Activated effector memory CD4-positive, alpha-beta T cell treated with Interleukin-2 at 50 U/mL for 16 hours (primary cell): Measurements from ENCODE around the gene SLC28A1.

ENCODE experiments used
- DNase-seq: peaks from one replicate; pipeline ENCODE4 v3.0.0-alpha.2; 2020

The SLC28A1 gene

GRCh38 chr15:84887938-84888337, 3.5 kb downstream of the SLC28A1 start:
- no peak for DNase-seq

- DNase-seq: no peak
Observed at GRCh38 chr15:84888639-84889038, 4.2 kb downstream of the SLC28A1 start.

DNA sequence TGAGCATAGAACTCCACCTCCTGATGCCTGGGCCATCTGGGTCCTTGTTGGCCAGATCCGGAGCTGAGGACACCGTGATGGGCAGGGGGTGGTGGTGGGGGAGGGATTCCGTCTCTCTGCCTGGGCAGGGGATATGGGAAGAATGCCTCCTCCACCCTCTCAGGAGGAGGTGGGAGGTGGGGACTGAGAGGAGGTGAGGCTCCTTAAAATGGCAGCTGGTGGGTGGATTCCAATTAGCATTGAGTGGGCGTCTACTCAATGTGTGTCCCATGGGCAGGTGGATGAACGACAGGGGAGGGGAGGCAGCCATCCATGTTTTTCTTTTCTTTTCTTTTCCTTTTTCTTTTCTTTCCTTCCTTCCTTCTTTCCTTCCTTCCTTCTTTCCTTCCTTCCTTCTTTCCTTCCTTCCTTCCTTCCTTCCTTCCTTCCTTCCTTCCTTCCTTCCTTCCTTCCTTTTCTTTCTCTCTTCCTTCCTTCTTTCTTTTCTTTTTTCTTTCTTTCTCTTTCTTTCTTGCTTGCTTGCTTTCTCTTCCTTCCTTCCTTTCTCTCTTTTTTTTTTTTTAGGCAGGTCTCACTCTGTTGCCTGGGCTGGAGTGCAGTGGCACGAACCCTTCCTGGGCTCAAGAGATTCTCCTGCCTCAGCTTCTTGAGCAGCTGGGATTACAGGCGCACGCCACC, 5.0 kb downstream of the SLC28A1 start:
- no peak for DNase-seq

- no peak for DNase-seq
Observed at GRCh38 chr15:84889991-84890669, 5.7 kb downstream of the SLC28A1 start.

DNA sequence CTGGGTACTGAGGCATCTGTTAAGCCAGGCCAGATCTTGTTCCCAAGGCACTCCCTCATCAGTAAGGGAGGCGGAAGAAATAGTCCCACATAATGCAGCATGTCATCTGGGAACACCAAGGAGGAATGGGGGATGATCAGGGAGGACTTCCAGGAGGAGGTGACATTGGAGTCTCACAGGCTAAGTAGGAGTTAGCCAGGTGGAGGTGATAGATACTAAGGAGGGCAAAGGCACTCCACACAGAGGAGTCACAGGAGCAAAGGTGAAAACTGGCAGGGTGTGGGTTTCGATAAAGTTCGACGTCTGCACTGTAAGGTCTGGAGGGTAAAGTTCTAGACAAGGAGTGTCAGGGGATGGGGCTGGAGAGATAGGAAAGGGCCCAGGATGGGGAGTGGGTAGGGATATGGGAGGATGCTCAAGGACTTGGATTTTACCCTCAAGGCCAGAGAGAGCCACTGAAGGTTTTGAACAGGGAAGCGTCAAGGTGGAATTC, 6.3 kb downstream of the SLC28A1 start:
- DNase-seq: no peak

GRCh38 chr15:84891339-84891738, 6.9 kb downstream of the SLC28A1 start:
- DNase-seq: no peak

GRCh38 chr15:84892786-84893307, 8.4 kb downstream of the SLC28A1 start:
- no peak for DNase-seq

GRCh38 chr15:84893607-84894006, 9.1 kb downstream of the SLC28A1 start:
- DNase-seq: no peak

DNA sequence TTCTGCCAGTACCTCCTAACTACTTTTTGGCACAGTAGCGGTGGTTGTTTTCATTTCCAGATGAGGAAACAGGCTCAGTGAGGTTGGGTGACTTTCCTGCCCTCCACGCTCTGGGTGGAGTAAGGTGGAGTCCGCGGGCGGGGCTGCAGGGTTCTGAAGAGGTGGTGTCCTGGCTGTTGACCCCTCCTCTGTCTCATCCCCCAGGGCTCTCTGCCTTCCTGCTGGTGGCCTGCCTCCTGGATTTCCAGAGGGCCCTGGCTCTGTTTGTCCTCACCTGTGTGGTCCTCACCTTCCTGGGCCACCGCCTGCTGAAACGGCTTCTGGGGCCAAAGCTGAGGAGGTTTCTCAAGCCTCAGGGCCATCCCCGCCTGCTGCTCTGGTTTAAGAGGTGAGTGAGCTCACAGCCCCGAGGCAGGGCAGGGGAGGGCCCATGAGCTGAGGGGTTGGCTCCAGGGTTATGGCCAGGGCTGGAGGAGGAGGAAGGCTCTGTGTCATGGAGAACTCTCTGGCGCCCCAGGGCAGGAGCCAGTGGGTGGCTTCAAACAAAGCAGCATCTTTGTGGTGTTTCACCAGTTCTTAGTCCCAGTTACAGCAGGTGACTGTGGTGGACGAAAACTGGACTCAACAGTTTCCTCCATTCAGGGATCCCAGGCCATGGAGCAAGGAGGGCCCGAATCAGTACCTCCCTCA, 10.4 kb downstream of the SLC28A1 start:
- no peak for DNase-seq

GRCh38 chr15:84898761-84899160, 14.3 kb downstream of the SLC28A1 start:
- no peak for DNase-seq

- DNase-seq: no peak
Observed at GRCh38 chr15:84899750-84900149, 15.3 kb downstream of the SLC28A1 start.

DNA sequence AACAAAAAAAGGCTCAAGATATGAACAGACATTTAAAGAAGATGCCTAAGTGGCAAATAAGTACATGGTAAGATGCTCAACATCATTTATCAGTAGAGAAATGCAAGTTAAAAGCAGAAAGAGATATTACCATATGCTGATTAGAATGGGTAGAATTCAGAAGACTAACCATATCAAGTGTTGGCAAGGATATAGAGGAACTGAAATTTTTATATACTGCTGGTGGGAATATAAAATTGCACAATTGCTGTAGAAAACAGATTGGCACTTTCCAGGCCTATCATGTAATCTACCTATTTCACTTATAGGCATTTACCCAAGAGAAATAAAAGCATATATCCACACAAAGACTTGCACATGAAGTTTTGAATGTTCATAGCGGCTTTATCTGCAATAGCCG, 17.1 kb downstream of the SLC28A1 start:
- DNase-seq: no peak

GRCh38 chr15:84903751-84904150, 19.3 kb downstream of the SLC28A1 start:
- no peak for DNase-seq

DNA sequence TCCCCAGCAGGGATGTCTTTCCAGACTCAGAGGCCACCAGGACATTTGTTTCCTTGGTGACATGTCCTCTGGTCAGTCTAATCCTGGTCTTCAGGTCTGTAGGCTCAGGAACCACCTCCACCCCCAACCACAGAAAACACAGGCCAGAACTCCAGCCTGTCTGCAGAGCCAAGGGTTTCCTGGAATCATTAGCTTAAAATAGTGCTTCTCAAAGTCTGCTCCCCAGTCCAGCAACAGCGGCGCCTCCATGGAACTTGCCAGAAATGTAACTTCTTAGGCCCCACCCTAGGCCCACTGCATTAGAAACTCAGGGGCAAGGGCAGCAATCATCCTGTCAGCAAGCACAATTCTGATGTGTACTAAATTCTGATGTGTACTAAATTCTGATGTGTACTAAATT, 20.0 kb downstream of the SLC28A1 start:
- DNase-seq: no peak

DNA sequence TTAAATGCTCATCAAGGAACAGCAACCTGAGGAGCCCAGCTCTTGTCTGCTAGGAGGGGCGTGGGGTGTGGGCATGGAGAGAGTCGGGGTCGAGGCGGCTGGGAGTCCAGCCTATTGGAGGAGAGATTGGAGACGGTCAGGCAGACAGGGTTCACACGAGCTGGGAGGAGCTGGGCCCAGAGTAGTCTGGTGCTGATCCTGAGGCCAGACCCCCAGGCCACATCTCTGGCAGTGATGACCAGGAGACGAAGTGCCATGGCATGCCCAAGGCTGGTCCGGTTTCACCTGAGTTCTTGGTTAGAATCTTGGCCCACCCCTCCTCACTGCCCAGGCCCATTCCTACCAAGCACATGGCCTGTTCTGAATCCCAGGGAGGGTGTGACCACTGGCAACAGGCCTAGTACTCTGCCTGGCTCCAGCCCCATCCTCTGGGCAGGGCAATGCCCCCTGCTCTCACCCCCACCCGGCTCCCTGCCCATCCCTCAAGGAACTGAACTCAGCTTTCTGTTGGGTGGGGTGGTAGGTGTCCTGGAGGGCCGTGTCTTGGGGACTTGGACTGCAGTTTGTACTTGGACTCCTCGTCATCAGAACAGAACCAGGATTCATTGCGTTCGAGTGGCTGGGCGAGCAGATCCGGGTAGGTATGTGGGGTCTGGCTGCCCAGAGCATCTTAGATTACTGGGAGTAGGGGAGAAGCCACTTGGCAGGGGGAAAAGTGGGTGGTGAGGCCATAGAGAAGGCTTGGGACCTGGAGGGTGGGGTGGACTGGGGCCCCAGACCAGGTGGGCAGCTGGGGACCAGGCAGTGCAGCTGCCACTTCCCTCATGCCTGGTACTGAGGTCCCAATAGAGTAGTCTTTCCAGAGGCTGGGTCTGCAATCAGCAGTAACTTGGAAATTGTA, 20.8 kb downstream of the SLC28A1 start:
- DNase-seq: no peak

DNA sequence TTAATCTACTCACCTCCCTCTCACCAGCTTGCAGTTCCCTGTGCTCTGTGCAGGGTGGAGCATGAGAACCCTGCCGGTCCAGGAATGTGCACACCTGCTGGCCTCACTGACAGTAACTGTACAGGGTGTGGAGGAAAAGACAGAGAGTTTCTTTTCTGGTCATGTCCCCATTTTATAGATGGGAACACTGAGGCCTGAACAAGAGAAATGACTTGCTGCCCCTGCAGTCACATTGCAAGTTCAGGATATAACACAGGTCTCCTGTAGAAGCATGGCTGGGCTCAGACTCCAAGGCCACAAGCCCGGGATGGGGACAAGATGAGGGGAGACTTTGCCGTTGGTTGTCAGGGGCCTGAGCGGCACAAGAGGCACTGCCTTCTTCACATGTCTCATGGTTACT, 23.3 kb downstream of the SLC28A1 start:
- DNase-seq: no peak

- no peak for DNase-seq
Observed at GRCh38 chr15:84908564-84908963, 24.1 kb downstream of the SLC28A1 start.

GRCh38 chr15:84909029-84909428, 24.6 kb downstream of the SLC28A1 start:
- DNase-seq: no peak

DNA sequence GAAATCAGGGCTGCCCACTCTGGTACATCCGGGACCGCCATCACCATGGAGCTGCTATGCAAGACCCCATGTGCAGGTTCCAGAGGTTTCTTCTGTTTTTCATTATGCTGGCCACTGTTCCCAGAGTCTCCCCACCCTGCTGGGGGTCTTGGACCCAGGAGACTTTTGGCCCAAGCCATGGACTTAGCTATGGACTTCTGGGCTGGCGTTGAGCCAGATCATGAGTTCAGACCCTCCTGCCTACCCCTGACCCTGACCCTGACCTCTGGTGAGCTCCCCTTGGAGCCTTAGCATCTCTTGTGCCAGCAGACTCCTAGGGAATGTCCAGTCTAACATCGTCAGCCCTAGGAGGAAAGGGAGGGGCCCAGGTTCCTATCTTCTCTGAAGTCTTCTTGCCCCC, 25.3 kb downstream of the SLC28A1 start:
- DNase-seq: no peak

DNA sequence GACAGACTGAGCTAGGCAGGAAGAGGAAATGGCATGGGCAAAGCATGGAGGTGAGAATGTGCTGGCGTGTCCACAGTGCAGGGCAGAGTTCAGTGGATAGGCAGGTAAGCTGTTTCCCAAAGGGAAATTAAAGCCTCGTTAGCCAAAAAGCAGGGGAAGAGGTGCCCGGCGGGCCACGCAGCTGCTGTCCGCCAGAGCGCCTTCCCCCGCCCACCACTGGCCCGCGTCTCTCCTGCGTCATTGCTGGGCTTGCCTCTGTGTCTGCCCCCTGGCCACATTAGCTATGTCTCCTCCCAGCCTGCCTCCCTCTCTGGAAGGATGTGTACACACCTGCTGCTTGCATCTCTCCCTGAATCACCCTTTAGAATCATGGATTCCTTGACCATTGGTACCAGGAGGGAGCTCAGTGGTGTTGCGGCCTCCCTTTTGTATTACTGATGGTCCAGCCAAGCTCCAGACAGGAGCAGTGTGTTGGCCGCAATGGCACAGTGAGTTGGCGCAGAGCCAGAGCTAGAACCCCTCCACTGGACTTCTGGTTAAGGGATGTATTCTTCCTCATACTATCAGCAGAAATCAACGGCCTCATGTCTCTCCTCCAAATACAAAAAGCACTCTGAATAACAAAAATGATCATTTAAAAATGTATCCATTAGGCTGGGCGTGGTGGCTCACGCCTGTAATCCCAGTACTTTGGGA, 26.6 kb downstream of the SLC28A1 start:
- DNase-seq: no peak

DNA sequence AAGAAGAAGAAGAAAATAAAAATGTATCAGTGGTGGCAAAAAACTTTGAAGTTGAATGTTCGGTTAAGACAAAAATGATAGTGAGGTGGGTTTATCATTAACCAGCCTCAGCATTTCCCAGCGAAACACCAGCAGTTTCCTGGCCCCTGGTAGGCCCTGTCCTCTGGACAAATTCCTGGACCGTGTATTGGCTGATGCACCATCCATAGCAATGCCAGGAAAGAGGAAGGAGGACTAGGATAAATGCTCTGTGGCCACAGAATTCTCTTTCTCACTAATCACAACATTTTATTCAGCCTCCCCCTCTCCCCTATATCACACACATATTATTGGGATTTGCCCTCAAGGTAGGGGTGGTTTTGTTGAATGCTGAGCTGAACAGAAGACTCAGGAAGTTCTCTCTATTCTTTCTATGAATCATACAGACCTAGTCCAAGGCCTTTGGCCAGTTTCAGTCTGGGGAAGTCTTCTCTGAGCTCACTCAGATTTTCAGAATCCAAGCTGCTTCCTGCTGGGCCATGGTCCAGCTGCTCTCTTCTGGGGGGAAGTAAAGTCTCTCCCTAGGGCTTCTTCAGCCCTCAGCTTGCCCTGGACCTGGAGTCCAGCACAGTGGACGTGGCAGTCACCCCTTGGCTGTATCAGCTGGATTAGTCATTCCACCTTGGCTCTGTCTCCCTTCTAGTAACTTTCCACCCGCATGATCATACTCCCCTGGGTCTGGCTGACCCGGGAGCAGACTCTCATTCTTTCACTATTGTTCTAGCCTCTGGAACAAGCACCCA, 27.6 kb downstream of the SLC28A1 start:
- DNase-seq: no peak
